HG02973 (cell line): ENCODE data around the gene PTGDR.

Experiments used
- ATAC-seq: cut with Tn5 transposase; IDR thresholded peaks from one replicate; pipeline ENCODE4 v1.9.1; 2021; ENCODE audit warnings: moderate library complexity; ENCODE audit not compliant: unreplicated experiment

PTGDR gene

GRCh38 chr14:52263190-52263589, 4.3 kb upstream of the PTGDR start:
- ATAC-seq = no peak

- ATAC-seq = no peak
Observed at GRCh38 chr14:52265253-52265652, 2.2 kb upstream of the PTGDR start.

- no peak for ATAC-seq
Observed at GRCh38 chr14:52266179-52266578, 1.3 kb upstream of the PTGDR start.

GRCh38 chr14:52266782-52267181, 716 bp upstream of the PTGDR start:
- no peak for ATAC-seq

GRCh38 chr14:52268279-52269061, 972 bp downstream of the PTGDR start:
- ATAC-seq = no peak

- ATAC-seq = no peak
Observed at GRCh38 chr14:52269100-52269499, 1.6 kb downstream of the PTGDR start.

GRCh38 chr14:52269982-52270381, 2.5 kb downstream of the PTGDR start:
- ATAC-seq = no peak

- no peak for ATAC-seq
Observed at GRCh38 chr14:52271538-52271937, 4.0 kb downstream of the PTGDR start.

GRCh38 chr14:52272375-52272774, 4.9 kb downstream of the PTGDR start:
- no peak for ATAC-seq

- ATAC-seq = no peak
Observed at GRCh38 chr14:52275372-52275771, 7.9 kb downstream of the PTGDR start.

- no peak for ATAC-seq
Observed at GRCh38 chr14:52277552-52277951, 10.1 kb downstream of the PTGDR start.

GRCh38 chr14:52279408-52279807, 11.9 kb downstream of the PTGDR start:
- no peak for ATAC-seq

GRCh38 chr14:52283099-52283498, 15.6 kb downstream of the PTGDR start:
- ATAC-seq = no peak

- ATAC-seq = no peak
Observed at GRCh38 chr14:52286661-52287649, 19.5 kb downstream of the PTGDR start.

GRCh38 chr14:52296378-52296777, 28.9 kb downstream of the PTGDR start:
- ATAC-seq = no peak

GRCh38 chr14:52298795-52299194, 31.3 kb downstream of the PTGDR start:
- no peak for ATAC-seq

GRCh38 chr14:52299692-52300278, 32.3 kb downstream of the PTGDR start:
- no peak for ATAC-seq

GRCh38 chr14:52303236-52303635, 35.7 kb downstream of the PTGDR start:
- ATAC-seq = no peak

- ATAC-seq = no peak
Observed at GRCh38 chr14:52304248-52304904, 36.9 kb downstream of the PTGDR start.

- ATAC-seq = no peak
Observed at GRCh38 chr14:52305014-52305413, 37.5 kb downstream of the PTGDR start.

GRCh38 chr14:52307376-52307775, 39.9 kb downstream of the PTGDR start:
- no peak for ATAC-seq
